Stimulated activated CD4-positive, alpha-beta T cell treated with anti-CD3 and anti-CD28 coated beads, Interleukin-12 subunit alpha, Interleukin-12 subunit beta, amount 100 ng/mL, for 4 hours (primary cell): ENCODE data around the gene STARD5.

Source experiments
- DNase-seq: peaks from one replicate; pipeline ENCODE4 v3.0.0-alpha.2; 2020

The STARD5 gene

GRCh38 chr15:81310480-81310879 is 13.5 kb downstream of the STARD5 start:
- DNase-seq, result no peak

GRCh38 chr15:81309647-81310450 is 14.1 kb downstream of the STARD5 start:
- DNase-seq, result no peak

GRCh38 chr15:81308260-81308659 is 15.7 kb downstream of the STARD5 start:
- no peak for DNase-seq

GRCh38 chr15:81304226-81304625 is 19.7 kb downstream of the STARD5 start:
- DNase-seq, result no peak

GRCh38 chr15:81303244-81304225 is 20.4 kb downstream of the STARD5 start:
- no peak for DNase-seq

- DNase-seq, result no peak
Observed at GRCh38 chr15:81302701-81303109, 21.2 kb downstream of the STARD5 start.

- DNase-seq, result no peak
Observed at GRCh38 chr15:81301815-81302399, 22.0 kb downstream of the STARD5 start.

- DNase-seq, result no peak
Observed at GRCh38 chr15:81301385-81301784, 22.6 kb downstream of the STARD5 start.

GRCh38 chr15:81299630-81300273 is 24.2 kb downstream of the STARD5 start:
- no peak for DNase-seq

GRCh38 chr15:81299156-81299555 is 24.8 kb downstream of the STARD5 start:
- no peak for DNase-seq

- no peak for DNase-seq
Observed at GRCh38 chr15:81298611-81299010, 25.3 kb downstream of the STARD5 start.

- no peak for DNase-seq
Observed at GRCh38 chr15:81297603-81298575, 26.1 kb downstream of the STARD5 start.

- DNase-seq, result no peak
Observed at GRCh38 chr15:81297147-81297572, 26.8 kb downstream of the STARD5 start.

GRCh38 chr15:81296673-81297072 is 27.3 kb downstream of the STARD5 start:
- peak; percentile 52 for DNase-seq

- no peak for DNase-seq
Observed at GRCh38 chr15:81296186-81296585, 27.8 kb downstream of the STARD5 start.

GRCh38 chr15:81295486-81296121 is 28.3 kb downstream of the STARD5 start:
- DNase-seq, result no peak

- DNase-seq, result no peak
Observed at GRCh38 chr15:81294516-81294880, 29.4 kb downstream of the STARD5 start.

- peak; percentile 70 for DNase-seq
Observed at GRCh38 chr15:81293728-81294515, 30.0 kb downstream of the STARD5 start.

- peak; percentile 44 for DNase-seq
Observed at GRCh38 chr15:81292523-81293001, 31.4 kb downstream of the STARD5 start.

GRCh38 chr15:81291916-81292522 is 31.9 kb downstream of the STARD5 start:
- no peak for DNase-seq
